Psoas muscle (tissue), 8 donors: ENCODE measurements around the gene COL4A6. TPM values are rescaled to one million over a fixed set of nuclear protein-coding genes. Genes with fewer than 3 reads are reported as not detected.

Source experiments
- ATAC-seq, 4 donors: fragments of 200-7000 bp; cut with Tn5 transposase; one replicate each; pipeline ENCODE4 v1.9.1; 2020; ENCODE audit warnings: moderate library complexity in 3 of 4, mild to moderate bottlenecking in 2 of 4
- DNase-seq, 2 donors: peaks; one replicate each; pipeline ENCODE4 v3.0.0-alpha.2; 2020
- H3K27ac ChIP-seq: fragments of 200-600 bp; one replicate; pipeline ENCODE4 v1.8.0; 2022
- H3K27me3 ChIP-seq, 3 donors: fragments of 200-600 bp in 1 of 3; one replicate each; pipeline versions ENCODE4 v1.6.1 to v1.8.0; 2013 to 2022; ENCODE audit warnings: low read length in 2 of 3, mild to moderate bottlenecking in 2 of 3, moderate library complexity in 1 of 3; ENCODE audit not compliant: insufficient read depth in 3 of 3
- H3K36me3 ChIP-seq, 2 donors: fragments of 200-600 bp in 1 of 2; one replicate each; pipeline versions ENCODE4 v1.6.1 to v1.8.0; 2013 to 2022; ENCODE audit warnings: low read depth in 1 of 2, mild to moderate bottlenecking in 1 of 2, moderate library complexity in 1 of 2; ENCODE audit not compliant: insufficient read depth in 1 of 2
- H3K4me1 ChIP-seq: fragments of 200-600 bp; one replicate; pipeline ENCODE4 v1.8.0; 2022
- H3K4me3 ChIP-seq: fragments of 200-600 bp; one replicate; pipeline ENCODE4 v1.8.0; 2022; ENCODE audit warnings: mild to moderate bottlenecking
- H3K9me3 ChIP-seq: fragments of 200-600 bp; one replicate; pipeline ENCODE4 v1.8.0; 2022
- WGBS, 3 donors: extraction: QIAGEN DNeasy Blood & Tissue Kit; methylation state at CpG; one replicate each; pipeline versions ENCODE4 v1.1.6 to v1.1.7; 2013; 5-methylcytosine and 5-hydroxymethylcytosine counted together
- intact Hi-C, 2 donors: fragments of 100-400 bp; cut with DNase I; formaldehyde crosslinking; loops; one replicate each; pipeline versions ENCODE4 v1.11.0 to v1.14.2; 2022
- polyA plus RNA-seq, 3 donors: library from polyadenylated mRNA; stranded (reverse); fragments of 200-250 nt; gene quantifications; one replicate each; pipeline ENCODE4 v1.2.3, GENCODE V29; 2013
- total RNA-seq, 4 donors: library from RNA; stranded (reverse); fragmentation: NEBNext Ultra II Directional in 2 of 4; extraction: Animal tissue kit (Norgen Biotek cat#: 25700) in 2 of 4; gene quantifications; one replicate each; pipeline versions ENCODE4 v1.2.1 to v1.2.4, GENCODE V29; 2021 to 2023
- TF ChIP-seq, protein P1 (sequence below): fragments of 200-600 bp; IDR thresholded peaks from one replicate; pipeline ENCODE4 v1.8.0; 2022; ENCODE audit warnings: antibody characterized with exemption
- donor health status: healthy with polysubstance abuse.
- donor health status: DM: no; HTN: no; CAD: no; lungs with moderate emphysema.
- donor health status: Bipolar disorder and iron deficiency.
- donor health status: healthy.
- donor health status: DM: yes; HTN: yes; CAD: no.
- donor health status: DM: no; HTN: no; CAD: no.
- donor health status: DM: no; HTN: no; CAD: no.
- donor health status: DM: yes; HTN: yes; CAD: no.

COL4A6 gene
- total and polyA plus RNA-seq, 7 donors = 0.17 to 3.6 (median 0.68) TPM

GRCh38 chrX:108156934-108157466 lies 281.2 kb downstream of the COL4A6 start:
- intact Hi-C loops = no loop called here
- Histone ChIP-seq H3K4me3 (no peak overlapping the region), H3K27me3 (peaks cover 0 to 8% (median 0%) of the 10 kb centered on the region in 3 donors), H3K9me3 (no peaks in the 10 kb centered on the region), H3K27ac (no peak overlapping the region), H3K36me3 (peaks cover 0 to 32% of the 10 kb centered on the region in 2 donors), H3K4me1 (no peaks in the 10 kb centered on the region)
- WGBS, 3 donors = 78 to 94% (median 91%) methylated on average over 8 of the region's 8 CpGs
- TF ChIP-seq, protein P1, sequence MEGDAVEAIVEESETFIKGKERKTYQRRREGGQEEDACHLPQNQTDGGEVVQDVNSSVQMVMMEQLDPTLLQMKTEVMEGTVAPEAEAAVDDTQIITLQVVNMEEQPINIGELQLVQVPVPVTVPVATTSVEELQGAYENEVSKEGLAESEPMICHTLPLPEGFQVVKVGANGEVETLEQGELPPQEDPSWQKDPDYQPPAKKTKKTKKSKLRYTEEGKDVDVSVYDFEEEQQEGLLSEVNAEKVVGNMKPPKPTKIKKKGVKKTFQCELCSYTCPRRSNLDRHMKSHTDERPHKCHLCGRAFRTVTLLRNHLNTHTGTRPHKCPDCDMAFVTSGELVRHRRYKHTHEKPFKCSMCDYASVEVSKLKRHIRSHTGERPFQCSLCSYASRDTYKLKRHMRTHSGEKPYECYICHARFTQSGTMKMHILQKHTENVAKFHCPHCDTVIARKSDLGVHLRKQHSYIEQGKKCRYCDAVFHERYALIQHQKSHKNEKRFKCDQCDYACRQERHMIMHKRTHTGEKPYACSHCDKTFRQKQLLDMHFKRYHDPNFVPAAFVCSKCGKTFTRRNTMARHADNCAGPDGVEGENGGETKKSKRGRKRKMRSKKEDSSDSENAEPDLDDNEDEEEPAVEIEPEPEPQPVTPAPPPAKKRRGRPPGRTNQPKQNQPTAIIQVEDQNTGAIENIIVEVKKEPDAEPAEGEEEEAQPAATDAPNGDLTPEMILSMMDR = no peak
- ATAC-seq (no peak), DNase-seq (no peak)

DNA sequence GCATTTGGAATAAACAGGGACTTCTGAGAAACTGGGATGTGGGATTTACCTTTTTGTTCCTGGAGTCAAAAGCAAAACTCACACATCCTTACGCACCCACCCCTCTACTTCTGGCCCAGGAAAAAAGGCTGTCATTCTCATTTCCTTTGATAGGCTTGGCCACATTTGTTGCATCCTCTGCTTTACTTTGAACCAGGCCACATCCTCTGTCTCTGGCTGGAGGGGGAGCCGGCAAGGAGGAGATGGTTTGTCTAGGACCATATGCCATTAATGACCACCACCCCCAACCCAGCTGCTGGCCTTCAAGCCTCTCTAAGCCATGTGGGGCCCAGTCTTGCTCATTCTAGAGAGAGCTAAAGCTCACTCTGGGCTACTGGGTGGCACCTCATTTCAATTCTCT lies 282.1 kb downstream of the COL4A6 start:
- WGBS, 3 donors = 77 to 100% (median 89%) methylated on average over 1 to 2 of the region's 2 CpGs
- Histone ChIP-seq H3K27me3 (peaks cover 0 to 8% (median 0%) of the 10 kb centered on the region in 3 donors), H3K36me3 (peaks cover 0 to 39% of the 10 kb centered on the region in 2 donors), H3K4me3 (no peak overlapping the region), H3K4me1 (no peaks in the 10 kb centered on the region), H3K27ac (no peak overlapping the region), H3K9me3 (no peaks in the 10 kb centered on the region)
- intact Hi-C loops = no loop called here
- ATAC-seq (no peak), DNase-seq (no peak)
- TF ChIP-seq, protein P1 = no peak

GRCh38 chrX:108148524-108148923 lies 289.7 kb downstream of the COL4A6 start:
- H3K9me3 ChIP-seq = no peaks in the 10 kb centered on the region
- no peak overlapping the region for H3K4me3 ChIP-seq
- DNase-seq (no peak), ATAC-seq (no peak)
- intact Hi-C loops = no loop called here
- no peaks in the 10 kb centered on the region for H3K4me1 ChIP-seq
- TF ChIP-seq, protein P1 = no peak
- H3K36me3 ChIP-seq = peaks cover 0 to 48% of the 10 kb centered on the region in 2 donors
- peaks cover 0 to 4% (median 0%) of the 10 kb centered on the region in 3 donors for H3K27me3 ChIP-seq
- H3K27ac ChIP-seq = no peak overlapping the region

GRCh38 chrX:108138814-108139702 lies 299.2 kb downstream of the COL4A6 start:
- Histone ChIP-seq H3K9me3 (no peaks in the 10 kb centered on the region), H3K4me3 (no peak overlapping the region), H3K36me3 (peaks cover 0 to 42% of the 10 kb centered on the region in 2 donors), H3K27me3 (no peaks in the 10 kb centered on the region), H3K27ac (no peak overlapping the region), H3K4me1 (no peaks in the 10 kb centered on the region)
- TF ChIP-seq, protein P1 = peak; percentile 47
- DNase-seq (no peak), ATAC-seq (peak in 2 of 4 donors; percentile 51 to 74)
- WGBS, 3 donors = 48 to 83% (median 63%) methylated on average over 6 to 7 of the region's 7 CpGs
- intact Hi-C loops = loop anchor here (5.0 kb wide), 1 partner anchor 117 kb away; no protein-coding TSS in a partner anchor
